Measurements from ENCODE around the gene CHMP1A.
"Not testable (repeated sequence)": the region's sequence is repeated elsewhere in the genome, so short reads cannot be mapped to it uniquely, and the experiment has no call there.

The CHMP1A gene

DNA sequence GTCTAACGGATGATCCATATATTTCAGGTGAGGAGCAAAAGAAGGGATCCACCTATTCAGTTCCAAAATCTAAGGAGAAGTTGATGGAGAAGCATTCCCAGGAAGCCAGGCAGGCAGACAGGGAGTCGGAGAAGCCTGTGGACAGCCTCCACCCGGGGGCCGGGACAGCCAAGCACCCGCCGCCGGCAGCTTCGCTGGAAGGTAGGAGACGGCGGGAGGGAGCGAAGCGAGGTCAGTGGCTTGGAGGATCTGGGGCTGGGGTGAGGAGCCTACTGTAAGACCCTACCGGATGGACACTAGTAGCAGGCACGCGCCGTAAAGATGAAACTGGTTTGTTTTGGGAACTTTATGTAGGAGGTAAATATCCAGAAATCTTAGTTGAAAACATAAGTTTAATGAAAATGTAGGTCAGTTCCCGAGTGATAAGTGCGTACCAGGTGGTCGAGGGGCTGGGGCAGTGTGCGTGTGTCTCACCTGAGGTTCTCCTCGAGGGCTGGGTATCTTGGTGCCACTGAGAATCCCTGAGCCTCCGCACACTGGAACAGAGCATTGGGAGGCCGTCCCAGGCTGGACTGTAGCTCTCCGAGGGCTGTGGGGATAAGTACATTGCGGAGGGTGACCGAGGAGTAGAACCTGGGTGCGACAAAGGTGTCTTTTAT lies 842 bp upstream of the CHMP1A start:
- DNase-seq (ENCODE audit: low read depth) = no peak

DNA sequence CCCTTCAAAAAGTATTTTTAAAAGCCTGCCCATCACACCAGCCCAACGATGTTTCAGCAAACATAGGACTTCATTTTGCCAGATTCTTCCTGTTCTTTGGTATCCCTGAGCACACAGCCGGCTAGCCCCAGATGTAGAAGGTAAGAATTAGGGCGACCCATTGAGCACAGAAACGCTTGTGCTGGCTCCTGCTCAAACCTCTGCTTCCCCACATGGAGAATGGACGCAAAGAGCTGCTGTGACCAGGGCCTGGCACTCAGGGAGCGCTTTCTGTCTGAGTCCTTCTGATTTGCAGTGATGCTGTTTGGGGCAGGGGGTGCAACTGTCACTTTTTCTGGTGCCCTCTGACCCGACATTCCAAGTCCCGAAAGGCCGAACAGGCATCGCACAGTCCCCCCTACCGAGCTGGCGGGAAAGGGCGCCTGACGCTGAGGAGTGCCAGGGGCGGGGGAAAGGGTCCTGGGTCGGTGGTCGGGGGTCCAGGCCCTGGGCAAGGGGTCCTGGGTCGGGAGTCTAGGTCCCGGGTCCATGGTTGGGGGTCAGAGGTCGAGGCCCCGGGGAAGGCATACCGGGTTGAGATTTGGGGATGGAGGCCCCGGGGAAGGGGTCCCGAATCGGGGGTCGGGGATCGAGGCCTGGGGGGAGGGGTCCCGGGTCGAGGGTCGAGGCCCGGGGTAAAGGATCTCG lies 930 bp downstream of the CHMP1A start:
- no peak for DNase-seq (ENCODE audit: low read depth)

- no peak for DNase-seq (ENCODE audit: low read depth)
Observed at GRCh38 chr16:89655062-89655643, 2.4 kb downstream of the CHMP1A start.

DNA sequence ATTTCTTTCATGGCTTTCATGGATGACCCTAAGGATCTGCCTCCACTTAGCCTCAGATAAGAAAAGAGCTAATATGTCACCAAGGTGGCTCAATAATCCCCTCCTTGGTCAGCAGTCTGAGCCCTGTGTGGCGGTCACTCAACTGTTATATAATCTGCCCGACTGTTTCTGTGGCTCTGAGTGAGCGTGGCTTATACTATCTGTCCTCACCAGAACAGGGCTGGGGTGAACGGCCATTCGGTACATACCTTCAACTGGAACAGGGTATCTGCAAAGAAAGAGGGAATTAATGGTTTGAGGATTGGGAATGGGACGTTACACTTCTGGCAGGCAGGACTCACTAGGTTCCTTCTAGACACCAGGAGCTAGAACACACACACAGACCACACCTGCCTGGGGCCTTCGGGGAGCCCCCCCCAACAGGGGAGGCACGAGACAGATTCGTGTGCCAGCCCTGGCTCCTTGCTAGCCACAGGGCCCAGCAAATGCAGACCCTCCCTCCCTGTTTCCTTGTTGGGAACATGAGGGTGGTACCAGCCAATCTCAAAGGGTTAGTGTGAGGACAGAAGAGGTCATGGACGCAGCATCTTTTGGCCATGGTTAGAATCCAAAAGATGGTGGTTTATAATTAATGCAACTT lies 3.7 kb downstream of the CHMP1A start:
- no peak for DNase-seq (ENCODE audit: low read depth)

DNA sequence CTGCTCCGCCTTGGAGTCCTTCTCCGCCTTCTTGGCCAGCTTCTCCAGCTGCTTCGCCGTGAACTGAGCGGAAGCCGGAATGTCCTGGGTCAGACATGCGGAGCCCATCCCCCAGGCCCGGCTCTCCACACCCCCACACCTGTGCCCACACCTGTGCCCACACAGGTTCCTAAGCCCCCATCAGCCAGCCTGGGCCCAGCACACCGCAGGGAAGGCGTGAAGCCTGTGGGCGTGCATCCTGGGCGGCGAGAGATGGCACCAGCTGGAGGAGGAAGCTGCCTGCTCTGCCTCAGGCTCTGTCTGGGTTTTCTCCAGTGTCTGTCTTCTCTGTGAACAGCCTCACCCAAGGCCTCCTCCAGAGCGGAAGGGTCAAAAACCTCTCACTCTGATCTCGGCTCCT lies 5.9 kb downstream of the CHMP1A start:
- no peak for DNase-seq (ENCODE audit: low read depth)

- DNase-seq (ENCODE audit: low read depth) = no peak
Observed at GRCh38 chr16:89646906-89647305, 10.6 kb downstream of the CHMP1A start.

- DNase-seq (ENCODE audit: low read depth) = no peak
Observed at GRCh38 chr16:89646270-89646669, 11.2 kb downstream of the CHMP1A start.

DNA sequence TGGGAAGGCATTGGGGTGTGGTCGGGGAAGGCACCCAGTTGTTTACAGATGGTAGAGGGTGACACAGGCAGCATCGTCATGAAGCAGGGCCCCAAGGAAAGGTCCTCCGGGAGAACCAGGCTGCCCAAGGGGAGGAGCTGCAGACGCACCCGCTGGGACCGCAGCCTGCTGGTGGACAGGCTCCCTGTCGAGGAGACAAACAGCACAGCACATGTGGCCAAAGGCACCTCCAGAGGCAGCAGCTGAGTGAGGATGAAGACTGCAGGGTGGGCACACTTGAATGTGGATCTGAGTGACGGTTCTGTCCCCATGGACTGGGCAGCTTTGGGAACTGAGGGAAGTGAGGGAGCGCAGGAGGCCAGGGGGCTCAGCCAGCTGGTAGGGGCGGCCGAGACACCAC lies 12.4 kb downstream of the CHMP1A start:
- DNase-seq (ENCODE audit: low read depth) = no peak

DNA sequence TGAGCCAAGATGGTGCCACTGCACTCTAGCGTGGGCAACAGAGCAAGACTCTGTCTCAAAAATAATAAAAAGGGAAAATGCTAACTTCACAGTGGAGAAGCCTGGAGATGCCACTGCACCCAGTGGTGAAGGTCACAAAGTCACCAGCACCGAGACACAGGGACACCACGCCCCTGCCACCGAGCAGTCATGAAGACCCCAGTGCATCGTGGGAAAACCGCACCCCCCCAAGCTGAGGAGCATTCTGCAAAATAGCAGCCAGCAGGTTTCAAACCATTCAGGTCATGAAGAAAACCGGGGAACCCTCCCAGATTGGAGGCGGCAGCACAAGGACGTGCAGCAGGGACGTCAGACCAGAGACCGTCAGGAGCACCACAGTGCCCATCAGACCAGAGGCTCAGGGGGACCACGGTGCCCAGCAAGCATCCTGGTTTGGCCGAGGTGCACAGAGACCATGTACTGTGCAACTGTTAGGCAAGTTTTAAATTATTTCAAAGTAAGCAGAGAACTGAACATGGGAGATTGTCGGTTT lies 13.7 kb downstream of the CHMP1A start:
- DNase-seq (ENCODE audit: low read depth) = no peak

DNA sequence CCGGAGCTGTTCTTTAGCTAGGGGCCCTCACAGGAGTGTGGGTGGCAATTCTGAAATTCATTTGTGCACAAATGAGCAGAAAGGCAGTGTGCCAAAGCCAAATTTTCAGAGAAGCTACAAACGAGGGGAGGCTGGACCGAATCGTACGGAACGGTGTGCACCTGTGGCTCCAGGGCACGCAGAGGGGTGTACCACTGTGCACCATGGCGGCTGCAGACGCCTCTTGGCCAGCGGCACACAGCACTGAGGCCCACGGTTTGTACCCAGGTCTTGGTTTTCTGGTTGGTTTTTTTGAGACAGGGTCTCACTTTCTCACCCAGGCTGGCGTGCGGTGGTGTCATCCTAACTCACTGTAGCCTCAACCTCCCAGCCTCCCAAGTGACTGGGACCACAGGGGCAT lies 14.9 kb downstream of the CHMP1A start:
- no peak for DNase-seq (ENCODE audit: low read depth)

- no peak for DNase-seq (ENCODE audit: low read depth)
Observed at GRCh38 chr16:89641458-89642119, 15.9 kb downstream of the CHMP1A start.

- no peak for DNase-seq (ENCODE audit: low read depth)
Observed at GRCh38 chr16:89639385-89639784, 18.1 kb downstream of the CHMP1A start.

DNA sequence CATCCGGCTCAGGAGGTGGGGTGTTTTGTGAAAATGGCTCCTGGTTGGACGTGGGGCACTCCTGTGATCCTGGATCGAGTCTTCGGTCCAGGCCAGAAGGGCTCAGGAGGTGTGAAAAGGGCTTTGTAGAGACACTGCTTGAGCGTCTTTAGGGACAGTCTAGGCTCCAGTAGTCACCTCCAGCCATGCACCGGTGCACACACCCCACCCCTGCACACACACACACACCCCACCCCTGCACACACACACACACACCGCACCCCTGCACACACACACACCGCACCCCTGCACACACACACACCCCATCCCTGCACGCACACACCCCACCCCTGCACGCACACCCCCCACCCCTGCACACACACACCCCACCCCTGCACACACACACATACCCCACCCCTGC lies 19.1 kb downstream of the CHMP1A start:
- no peak for DNase-seq (ENCODE audit: low read depth)

DNA sequence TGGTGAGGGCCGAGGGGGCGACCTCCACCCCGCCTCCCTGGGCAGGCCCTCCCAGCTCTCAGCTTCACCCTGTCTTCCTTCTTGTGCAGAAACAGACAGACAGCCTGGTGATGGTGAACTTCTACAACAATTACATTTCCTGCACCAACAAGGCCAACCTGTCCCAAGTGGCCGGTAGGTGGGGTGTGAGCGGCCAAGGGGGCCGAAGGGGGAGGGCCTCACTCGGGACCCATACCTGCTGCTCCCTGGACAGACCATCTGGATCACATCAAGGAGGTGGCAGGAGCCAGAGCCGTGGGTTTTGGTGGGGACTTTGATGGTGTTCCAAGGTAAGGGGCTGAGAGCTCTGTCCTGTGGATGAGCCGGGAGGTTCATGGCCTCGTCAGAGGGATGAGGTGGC lies 20.1 kb downstream of the CHMP1A start:
- DNase-seq (ENCODE audit: low read depth) = no peak

- DNase-seq (ENCODE audit: low read depth) = no peak
Observed at GRCh38 chr16:89636663-89637062, 20.8 kb downstream of the CHMP1A start.

DNA sequence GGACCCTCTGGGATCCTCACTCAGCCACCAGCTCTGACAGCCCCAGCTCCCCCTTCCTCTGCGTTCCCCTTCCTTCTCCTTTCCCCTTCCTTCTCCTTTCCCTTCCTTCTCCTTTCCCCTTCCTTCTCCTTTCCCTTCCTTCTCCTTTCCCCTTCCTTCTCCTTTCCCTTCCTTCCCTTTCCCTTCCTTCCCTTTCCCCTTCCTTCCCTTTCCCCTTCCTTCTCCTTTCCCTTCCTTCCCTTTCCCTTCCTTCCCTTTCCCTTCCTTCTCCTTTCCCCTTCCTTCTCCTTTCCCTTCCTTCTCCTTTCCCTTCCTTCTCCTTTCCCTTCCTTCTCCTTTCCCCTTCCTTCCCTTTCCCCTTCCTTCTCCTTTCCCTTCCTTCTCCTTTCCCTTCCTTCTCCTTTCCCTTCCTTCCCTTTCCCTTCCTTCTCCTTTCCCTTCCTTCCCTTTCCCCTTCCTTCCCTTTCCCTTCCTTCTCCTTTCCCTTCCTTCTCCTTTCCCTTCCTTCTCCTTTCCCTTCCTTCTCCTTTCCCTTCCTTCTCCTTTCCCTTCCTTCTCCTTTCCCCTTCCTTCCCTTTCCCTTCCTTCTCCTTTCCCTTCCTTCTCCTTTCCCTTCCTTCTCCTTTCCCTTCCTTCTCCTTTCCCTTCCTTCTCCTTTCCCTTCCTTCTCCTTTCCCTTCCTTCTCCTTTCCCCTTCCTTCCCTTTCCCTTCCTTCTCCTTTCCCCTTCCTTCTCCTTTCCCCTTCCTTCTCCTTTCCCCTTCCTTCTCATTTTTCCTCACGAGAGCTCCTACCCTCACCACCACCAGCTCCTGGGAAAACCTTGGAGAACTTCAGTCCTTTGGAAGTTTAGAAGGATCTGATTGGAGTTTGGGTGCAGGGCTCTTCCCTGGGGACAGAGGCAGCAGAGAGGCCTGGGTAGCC lies 22.8 kb downstream of the CHMP1A start:
- not testable (repeated sequence) for DNase-seq (ENCODE audit: low read depth)

GRCh38 chr16:89633064-89633631 lies 24.4 kb downstream of the CHMP1A start:
- no peak for DNase-seq (ENCODE audit: low read depth)

GRCh38 chr16:89629827-89630610 lies 27.5 kb downstream of the CHMP1A start:
- no peak for DNase-seq (ENCODE audit: low read depth)

- DNase-seq (ENCODE audit: low read depth) = no peak
Observed at GRCh38 chr16:89624777-89625761, 32.4 kb downstream of the CHMP1A start.

Measured in stimulated activated CD8-positive, alpha-beta memory T cell treated with anti-CD3 and anti-CD28 coated beads, Interleukin-7, amount 100 ng/mL, for 24 hours (primary cell).